Ammon's horn (tissue), 1 donor: Measurements from ENCODE around the gene MMP3.
A peak's percentile ranks its signal among the peaks of the same experiment; 100 is the strongest.

Experiments
- DNase-seq: peaks from one replicate; pipeline ENCODE4 v3.0.0-alpha.2; 2016; ENCODE audit warnings: low spot score

The MMP3 gene

GRCh38 chr11:102831489-102832440, 11.6 kb downstream of the MMP3 start:
- DNase-seq: no peak

GRCh38 chr11:102831128-102831488, 12.3 kb downstream of the MMP3 start:
- DNase-seq: no peak

GRCh38 chr11:102830001-102830727, 13.2 kb downstream of the MMP3 start:
- DNase-seq: no peak

- DNase-seq: no peak
Measured at GRCh38 chr11:102829316-102830000, 14.0 kb downstream of the MMP3 start.

GRCh38 chr11:102824556-102824955, 18.9 kb downstream of the MMP3 start:
- DNase-seq: no peak

GRCh38 chr11:102819491-102819890, 23.9 kb downstream of the MMP3 start:
- DNase-seq: no peak

- no peak for DNase-seq
Measured at GRCh38 chr11:102813484-102813883, 29.9 kb downstream of the MMP3 start.

- no peak for DNase-seq
Measured at GRCh38 chr11:102812188-102812587, 31.2 kb downstream of the MMP3 start.

GRCh38 chr11:102810950-102811660, 32.3 kb downstream of the MMP3 start:
- DNase-seq: peak; percentile 9

GRCh38 chr11:102809971-102810370, 33.4 kb downstream of the MMP3 start:
- DNase-seq: no peak

GRCh38 chr11:102807921-102808320, 35.5 kb downstream of the MMP3 start:
- DNase-seq: no peak

GRCh38 chr11:102806296-102806695, 37.1 kb downstream of the MMP3 start:
- no peak for DNase-seq

GRCh38 chr11:102802341-102802740, 41.1 kb downstream of the MMP3 start:
- no peak for DNase-seq

GRCh38 chr11:102800767-102801166, 42.6 kb downstream of the MMP3 start:
- DNase-seq: no peak

- DNase-seq: no peak
Measured at GRCh38 chr11:102799681-102800340, 43.6 kb downstream of the MMP3 start.

- DNase-seq: no peak
Measured at GRCh38 chr11:102798012-102798746, 45.2 kb downstream of the MMP3 start, which contains the start of gene MMP1. Gene MMP1 (minus strand): TSS chr11:102798160. CDS start chr11:102798092, 68 bp downstream.

- no peak for DNase-seq
Measured at GRCh38 chr11:102794382-102794781, 49.0 kb downstream of the MMP3 start.

- no peak for DNase-seq
Measured at GRCh38 chr11:102793677-102794290, 49.6 kb downstream of the MMP3 start.

GRCh38 chr11:102792604-102793003, 50.8 kb downstream of the MMP3 start:
- no peak for DNase-seq
